GM12892 (cell line): ENCODE results near the gene SEMA3F.

ENCODE experiments used
- POLR2A ChIP-seq: IDR thresholded peaks from 2 replicates; pipeline ENCODE4 v1.6.1; 2011; ENCODE audit warnings: low read depth, low read length, control low read depth
- TAF1 ChIP-seq: IDR thresholded peaks from 2 replicates; pipeline ENCODE4 v1.6.1; 2011; ENCODE audit warnings: low read depth, mild to moderate bottlenecking, control low read depth, low read length, borderline replicate concordance

- TF ChIP-seq POLR2A (no peak), TAF1 (no peak)
Observed at GRCh38 chr3:50194128-50194902, 39.2 kb downstream of the SEMA3F start.
